Astrocyte (in vitro differentiated cells and primary cell): Measurements from ENCODE around the gene EIF1AY. TPM values are rescaled to one million over a fixed set of nuclear protein-coding genes. Genes with fewer than 3 reads are reported as not detected.

Experiments used
- DNase-seq: peaks from one replicate; pipeline ENCODE4 v3.0.0-alpha.2; 2010; ENCODE audit warnings: low read depth
- FAIRE-seq: peaks from 2 replicates; lab custom pipeline; 2011; peaks lifted over from hg19 to GRCh38; lab: Jason Lieb, UNC
- H2AFZ ChIP-seq: 2 replicates; pipeline ENCODE4 v1.6.0; 2012; ENCODE audit warnings: low read depth, low read length, inconsistent platforms
- H3K27ac ChIP-seq: 2 replicates; pipeline ENCODE4 v1.5.1; 2011; ENCODE audit warnings: low read depth, low read length, inconsistent platforms
- H3K27me3 ChIP-seq: 2 replicates; pipeline ENCODE4 v1.6.0; 2011; ENCODE audit warnings: low read length, inconsistent platforms; ENCODE audit not compliant: insufficient read depth
- H3K36me3 ChIP-seq: 2 replicates; pipeline ENCODE4 v1.5.1; 2011; ENCODE audit warnings: low read length, inconsistent platforms; ENCODE audit not compliant: insufficient read depth
- H3K4me1 ChIP-seq: 2 replicates; pipeline ENCODE4 v1.5.1; 2011; ENCODE audit warnings: low read length, inconsistent platforms; ENCODE audit not compliant: insufficient read depth
- H3K4me2 ChIP-seq: 2 replicates; pipeline ENCODE4 v1.6.0; 2012; ENCODE audit warnings: low read length, inconsistent platforms
- H3K4me3 ChIP-seq: 2 replicates; pipeline ENCODE4 v1.5.1; 2011; ENCODE audit warnings: low read depth, mild to moderate bottlenecking, low read length, inconsistent platforms; ENCODE audit not compliant: insufficient read depth
- H3K79me2 ChIP-seq: 2 replicates; pipeline ENCODE4 v1.6.0; 2012; ENCODE audit warnings: mild to moderate bottlenecking, low read length, inconsistent platforms; ENCODE audit not compliant: insufficient read depth
- H3K9ac ChIP-seq: 2 replicates; pipeline ENCODE4 v1.6.0; 2012; ENCODE audit warnings: mild to moderate bottlenecking, low read length, inconsistent platforms
- H3K9me3 ChIP-seq: 2 replicates; pipeline ENCODE4 v1.5.1; 2012; ENCODE audit warnings: low read depth, mild to moderate bottlenecking, low read length, inconsistent platforms; ENCODE audit not compliant: insufficient read depth
- H4K20me1 ChIP-seq: 2 replicates; pipeline ENCODE4 v1.6.0; 2012; ENCODE audit warnings: low read length, inconsistent platforms; ENCODE audit not compliant: insufficient read depth
- H3K27ac Mint-ChIP-seq: one replicate; pipeline ENCODE4 v1.8.0; 2021; ENCODE audit warnings: mild to moderate bottlenecking, mixed read lengths; ENCODE audit not compliant: unreplicated experiment
- H3K27me3 Mint-ChIP-seq: one replicate; pipeline ENCODE4 v1.8.0; 2021; ENCODE audit warnings: low read depth, mixed read lengths; ENCODE audit not compliant: unreplicated experiment
- H3K36me3 Mint-ChIP-seq: one replicate; pipeline ENCODE4 v1.8.0; 2021; ENCODE audit warnings: low read depth, mixed read lengths; ENCODE audit not compliant: unreplicated experiment
- H3K4me1 Mint-ChIP-seq: one replicate; pipeline ENCODE4 v1.8.0; 2021; ENCODE audit warnings: low read depth, mixed read lengths; ENCODE audit not compliant: unreplicated experiment
- H3K4me3 Mint-ChIP-seq: one replicate; pipeline ENCODE4 v1.8.0; 2021; ENCODE audit warnings: mild to moderate bottlenecking, moderate library complexity, mixed read lengths; ENCODE audit not compliant: unreplicated experiment
- H3K9me3 Mint-ChIP-seq: one replicate; pipeline ENCODE4 v1.8.0; 2021; ENCODE audit warnings: mild to moderate bottlenecking, mixed read lengths; ENCODE audit not compliant: unreplicated experiment
- EZH2 ChIP-seq: IDR thresholded peaks from 2 replicates; pipeline ENCODE4 v1.6.1; 2012; ENCODE audit warnings: mild to moderate bottlenecking, low read length, inconsistent platforms; ENCODE audit not compliant: insufficient read depth
- total RNA-seq: library from RNA; stranded (reverse); gene quantifications from 2 replicates; pipeline ENCODE4 v1.2.1, GENCODE V29; 2021
- TF ChIP-seq, protein P1 (sequence below): IDR thresholded peaks from 2 replicates; pipeline ENCODE4 v1.5.1; 2011; ENCODE audit warnings: low read depth, mild to moderate bottlenecking, inconsistent platforms, low read length, moderate library complexity; ENCODE audit not compliant: insufficient read depth

The EIF1AY gene
- total RNA-seq, 1 donor from 2014 or later: 36.8 TPM

- no peaks in the 10 kb centered on the region for H3K79me2 ChIP-seq
- Mint-ChIP-seq H3K9me3 (no peaks in the 10 kb centered on the region), H3K4me1 (no peaks in the 10 kb centered on the region), H3K27ac (no peak overlapping the region), H3K36me3 (no peaks in the 10 kb centered on the region), H3K4me3 (no peak overlapping the region), H3K27me3 (no peaks in the 10 kb centered on the region)
- H4K20me1 ChIP-seq: no peaks in the 10 kb centered on the region
- no peak overlapping the region for H3K4me3 ChIP-seq
- no peak overlapping the region for H2AFZ ChIP-seq
- DNase-seq (no peak), FAIRE-seq (no peak)
- H3K27ac ChIP-seq: no peak overlapping the region
- no peak overlapping the region for H3K9ac ChIP-seq
- H3K4me2 ChIP-seq: no peak overlapping the region
- H3K9me3 ChIP-seq: no peaks in the 10 kb centered on the region
- no peak for TF ChIP-seq EZH2
- TF ChIP-seq, protein P1, sequence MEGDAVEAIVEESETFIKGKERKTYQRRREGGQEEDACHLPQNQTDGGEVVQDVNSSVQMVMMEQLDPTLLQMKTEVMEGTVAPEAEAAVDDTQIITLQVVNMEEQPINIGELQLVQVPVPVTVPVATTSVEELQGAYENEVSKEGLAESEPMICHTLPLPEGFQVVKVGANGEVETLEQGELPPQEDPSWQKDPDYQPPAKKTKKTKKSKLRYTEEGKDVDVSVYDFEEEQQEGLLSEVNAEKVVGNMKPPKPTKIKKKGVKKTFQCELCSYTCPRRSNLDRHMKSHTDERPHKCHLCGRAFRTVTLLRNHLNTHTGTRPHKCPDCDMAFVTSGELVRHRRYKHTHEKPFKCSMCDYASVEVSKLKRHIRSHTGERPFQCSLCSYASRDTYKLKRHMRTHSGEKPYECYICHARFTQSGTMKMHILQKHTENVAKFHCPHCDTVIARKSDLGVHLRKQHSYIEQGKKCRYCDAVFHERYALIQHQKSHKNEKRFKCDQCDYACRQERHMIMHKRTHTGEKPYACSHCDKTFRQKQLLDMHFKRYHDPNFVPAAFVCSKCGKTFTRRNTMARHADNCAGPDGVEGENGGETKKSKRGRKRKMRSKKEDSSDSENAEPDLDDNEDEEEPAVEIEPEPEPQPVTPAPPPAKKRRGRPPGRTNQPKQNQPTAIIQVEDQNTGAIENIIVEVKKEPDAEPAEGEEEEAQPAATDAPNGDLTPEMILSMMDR: no peak
- H3K36me3 ChIP-seq: no peaks in the 10 kb centered on the region
- no peaks in the 10 kb centered on the region for H3K4me1 ChIP-seq
- H3K27me3 ChIP-seq: no peaks in the 10 kb centered on the region
These were observed 19.8 kb upstream of the EIF1AY start for GRCh38 chrY:20555820-20556219.

DNA sequence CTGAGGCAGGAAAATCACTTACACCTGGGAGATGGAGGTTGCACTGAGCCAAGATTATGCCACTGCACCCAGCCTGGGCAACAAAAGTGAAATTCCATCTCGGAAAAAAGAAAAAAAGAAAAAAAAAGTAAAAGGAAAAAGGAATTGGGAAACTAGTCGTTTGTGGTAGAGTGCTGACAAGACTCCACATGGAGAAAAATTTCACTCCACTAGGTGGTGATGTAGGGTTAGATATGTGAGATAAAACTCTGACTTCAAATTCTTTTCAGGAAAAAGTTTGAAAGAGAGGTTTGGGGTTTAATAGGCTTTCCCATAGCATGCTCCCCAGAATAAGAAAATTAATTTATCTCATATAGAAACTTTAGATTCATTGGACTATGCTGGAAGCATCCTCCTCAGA, 16.9 kb upstream of the EIF1AY start:
- TF ChIP-seq, protein P1: peak; percentile 12
- TF ChIP-seq EZH2: no peak
- DNase-seq: no peak

DNA sequence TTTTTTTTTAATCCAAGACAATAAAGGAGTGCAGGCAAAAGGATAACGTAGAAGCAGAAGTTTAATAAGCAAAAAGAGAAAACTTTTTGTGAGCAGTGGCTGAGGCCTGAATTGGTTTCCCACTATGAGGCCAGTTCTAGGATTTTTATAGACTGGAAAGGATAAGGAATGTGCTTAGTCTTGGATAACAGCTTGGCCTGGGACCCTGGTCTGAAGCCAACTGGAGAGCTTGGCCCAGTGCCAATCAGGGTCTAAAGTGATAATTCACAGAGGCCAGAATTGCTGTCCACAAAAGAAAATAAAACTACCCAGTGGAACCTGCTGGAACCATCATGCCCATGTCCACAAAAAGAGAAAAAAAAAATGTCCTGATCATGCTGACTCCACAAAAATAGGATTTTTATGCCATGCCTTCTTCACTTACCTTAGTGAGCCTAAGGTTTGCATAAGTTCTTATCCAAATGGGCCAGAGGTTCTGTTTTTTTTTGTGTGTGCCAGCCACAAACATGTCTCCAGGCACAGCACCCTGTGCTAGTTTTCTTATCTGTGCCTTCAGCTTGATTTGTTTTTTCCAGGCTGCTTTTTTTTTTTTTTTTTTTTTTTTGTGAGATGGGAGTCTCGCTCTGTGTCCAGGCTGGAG, 15.6 kb upstream of the EIF1AY start:
- Mint-ChIP-seq H3K9me3 (no peaks in the 10 kb centered on the region), H3K36me3 (no peaks in the 10 kb centered on the region), H3K4me1 (no peaks in the 10 kb centered on the region), H3K4me3 (no peak overlapping the region), H3K27me3 (no peaks in the 10 kb centered on the region), H3K27ac (no peak overlapping the region)
- H2AFZ ChIP-seq: no peak overlapping the region
- H3K9me3 ChIP-seq: no peaks in the 10 kb centered on the region
- H4K20me1 ChIP-seq: no peaks in the 10 kb centered on the region
- no peaks in the 10 kb centered on the region for H3K36me3 ChIP-seq
- no peak for FAIRE-seq
- TF ChIP-seq, protein P1: no peak
- TF ChIP-seq EZH2: no peak
- no peak overlapping the region for H3K27ac ChIP-seq
- DNase-seq: no peak
- H3K4me1 ChIP-seq: no peaks in the 10 kb centered on the region
- no peaks in the 10 kb centered on the region for H3K79me2 ChIP-seq
- H3K9ac ChIP-seq: no peak overlapping the region
- H3K27me3 ChIP-seq: no peaks in the 10 kb centered on the region
- H3K4me2 ChIP-seq: no peak overlapping the region
- H3K4me3 ChIP-seq: no peak overlapping the region

More for the DNA sequence above, 16.9 kb upstream of the EIF1AY start:
- H3K4me1 ChIP-seq: no peaks in the 10 kb centered on the region
- H3K9me3 ChIP-seq: no peaks in the 10 kb centered on the region
- FAIRE-seq: no peak
- H3K4me3 ChIP-seq: no peak overlapping the region
- no peak overlapping the region for H3K27ac Mint-ChIP-seq
- H3K27me3 Mint-ChIP-seq: no peaks in the 10 kb centered on the region
- H3K9me3 Mint-ChIP-seq: no peaks in the 10 kb centered on the region
- no peaks in the 10 kb centered on the region for H3K27me3 ChIP-seq
- H3K27ac ChIP-seq: no peak overlapping the region
- no peaks in the 10 kb centered on the region for H4K20me1 ChIP-seq
- no peak overlapping the region for H3K9ac ChIP-seq
- H3K36me3 Mint-ChIP-seq: no peaks in the 10 kb centered on the region
- no peak overlapping the region for H3K4me2 ChIP-seq
- H3K4me3 Mint-ChIP-seq: no peak overlapping the region
- no peak overlapping the region for H2AFZ ChIP-seq
- H3K4me1 Mint-ChIP-seq: no peaks in the 10 kb centered on the region
- no peaks in the 10 kb centered on the region for H3K79me2 ChIP-seq
- no peaks in the 10 kb centered on the region for H3K36me3 ChIP-seq
